ENCODE measurements around the gene UBR3. TPM values are rescaled to one million over a fixed set of nuclear protein-coding genes. Genes with fewer than 3 reads are reported as not detected.

UBR3 gene
- polyA plus RNA-seq, 1 donor from 2014 or later = 75.2 TPM

DNA sequence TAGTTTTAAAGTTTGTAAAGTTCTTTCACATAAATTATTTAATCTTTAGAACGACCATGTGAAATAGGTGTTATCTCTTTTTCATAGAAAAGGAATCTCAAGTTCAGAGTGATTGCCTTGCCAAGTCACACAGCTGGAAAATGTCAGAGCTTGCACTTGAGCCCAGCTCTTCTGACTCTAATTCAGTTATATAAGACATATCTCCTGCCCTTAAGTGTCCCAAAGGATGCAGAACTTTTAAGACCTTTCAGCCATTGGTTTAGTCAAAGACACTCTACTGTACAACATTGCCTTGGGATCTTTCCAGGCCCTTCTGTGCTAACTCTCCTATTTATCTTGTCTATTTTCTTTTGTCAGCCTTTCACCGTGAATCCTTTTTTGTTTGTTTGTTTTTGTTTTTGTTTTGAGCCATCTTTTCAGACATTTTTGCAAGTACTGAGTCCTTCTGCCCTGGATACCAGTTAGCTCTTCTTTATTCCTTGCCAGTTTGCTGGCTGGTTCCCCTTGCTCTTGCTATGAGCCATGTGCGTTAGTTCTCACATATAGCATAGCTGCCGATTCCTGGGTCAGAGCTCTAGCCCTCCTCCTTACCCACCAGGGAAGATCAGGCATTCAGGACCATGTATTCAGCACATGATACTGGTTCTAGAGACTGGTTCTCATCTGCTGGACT, 190.7 kb downstream of the UBR3 start:
- no peaks in the 10 kb centered on the region for H3K9me2 ChIP-seq (ENCODE audit: insufficient read depth, low read length)
- H3K27me3 ChIP-seq (ENCODE audit: insufficient read depth, low read depth, low read length) = no peaks in the 10 kb centered on the region
- no peaks in the 10 kb centered on the region for H3K36me3 ChIP-seq (ENCODE audit: insufficient read depth, low read length)
- TF ChIP-seq, protein P1, sequence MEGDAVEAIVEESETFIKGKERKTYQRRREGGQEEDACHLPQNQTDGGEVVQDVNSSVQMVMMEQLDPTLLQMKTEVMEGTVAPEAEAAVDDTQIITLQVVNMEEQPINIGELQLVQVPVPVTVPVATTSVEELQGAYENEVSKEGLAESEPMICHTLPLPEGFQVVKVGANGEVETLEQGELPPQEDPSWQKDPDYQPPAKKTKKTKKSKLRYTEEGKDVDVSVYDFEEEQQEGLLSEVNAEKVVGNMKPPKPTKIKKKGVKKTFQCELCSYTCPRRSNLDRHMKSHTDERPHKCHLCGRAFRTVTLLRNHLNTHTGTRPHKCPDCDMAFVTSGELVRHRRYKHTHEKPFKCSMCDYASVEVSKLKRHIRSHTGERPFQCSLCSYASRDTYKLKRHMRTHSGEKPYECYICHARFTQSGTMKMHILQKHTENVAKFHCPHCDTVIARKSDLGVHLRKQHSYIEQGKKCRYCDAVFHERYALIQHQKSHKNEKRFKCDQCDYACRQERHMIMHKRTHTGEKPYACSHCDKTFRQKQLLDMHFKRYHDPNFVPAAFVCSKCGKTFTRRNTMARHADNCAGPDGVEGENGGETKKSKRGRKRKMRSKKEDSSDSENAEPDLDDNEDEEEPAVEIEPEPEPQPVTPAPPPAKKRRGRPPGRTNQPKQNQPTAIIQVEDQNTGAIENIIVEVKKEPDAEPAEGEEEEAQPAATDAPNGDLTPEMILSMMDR (IDR thresholded peaks at IDR 0.05; ENCODE audit: poor library complexity, severe bottlenecking) = no peak
- TF ChIP-seq EZH2 (IDR thresholded peaks at IDR 0.05; ENCODE audit: borderline replicate concordance, insufficient read depth, low read length, poor library complexity, severe bottlenecking) (no peak), RAD21 (conservative IDR thresholded peaks at IDR 0.05) (no peak), MXI1 (conservative IDR thresholded peaks at IDR 0.05; ENCODE audit: poor library complexity, severe bottlenecking) (no peak), POLR2AphosphoS5 (IDR thresholded peaks at IDR 0.05) (no peak), SMC3 (conservative IDR thresholded peaks at IDR 0.05; ENCODE audit: poor library complexity) (no peak), TAF1 (IDR thresholded peaks at IDR 0.05; ENCODE audit: low read depth) (no peak), REST (IDR thresholded peaks at IDR 0.05; ENCODE audit: borderline replicate concordance) (no peak), EP300 (conservative IDR thresholded peaks at IDR 0.05; ENCODE audit: poor library complexity, severe bottlenecking) (no peak)
- H2AFZ ChIP-seq (ENCODE audit: low read depth, low read length) = no peak overlapping the region
- no peaks in the 10 kb centered on the region for H3F3A ChIP-seq (ENCODE audit: insufficient read depth, low read length, poor library complexity, severe bottlenecking)
- no peaks in the 10 kb centered on the region for H4K20me1 ChIP-seq (ENCODE audit: insufficient read depth)
- no peak overlapping the region for H3K27ac ChIP-seq (ENCODE audit: low read length)
- no peaks in the 10 kb centered on the region for H3K79me2 ChIP-seq (replicated peaks; ENCODE audit: insufficient read depth, low read length)
- no peak overlapping the region for H3K4me2 ChIP-seq (ENCODE audit: low read length)
- H3K9me3 ChIP-seq (ENCODE audit: low read length) = no peaks in the 10 kb centered on the region
- H3K4me3 ChIP-seq (ENCODE audit: low read length) = no peak overlapping the region
- H3K9ac ChIP-seq (ENCODE audit: low read length) = no peak overlapping the region

DNA sequence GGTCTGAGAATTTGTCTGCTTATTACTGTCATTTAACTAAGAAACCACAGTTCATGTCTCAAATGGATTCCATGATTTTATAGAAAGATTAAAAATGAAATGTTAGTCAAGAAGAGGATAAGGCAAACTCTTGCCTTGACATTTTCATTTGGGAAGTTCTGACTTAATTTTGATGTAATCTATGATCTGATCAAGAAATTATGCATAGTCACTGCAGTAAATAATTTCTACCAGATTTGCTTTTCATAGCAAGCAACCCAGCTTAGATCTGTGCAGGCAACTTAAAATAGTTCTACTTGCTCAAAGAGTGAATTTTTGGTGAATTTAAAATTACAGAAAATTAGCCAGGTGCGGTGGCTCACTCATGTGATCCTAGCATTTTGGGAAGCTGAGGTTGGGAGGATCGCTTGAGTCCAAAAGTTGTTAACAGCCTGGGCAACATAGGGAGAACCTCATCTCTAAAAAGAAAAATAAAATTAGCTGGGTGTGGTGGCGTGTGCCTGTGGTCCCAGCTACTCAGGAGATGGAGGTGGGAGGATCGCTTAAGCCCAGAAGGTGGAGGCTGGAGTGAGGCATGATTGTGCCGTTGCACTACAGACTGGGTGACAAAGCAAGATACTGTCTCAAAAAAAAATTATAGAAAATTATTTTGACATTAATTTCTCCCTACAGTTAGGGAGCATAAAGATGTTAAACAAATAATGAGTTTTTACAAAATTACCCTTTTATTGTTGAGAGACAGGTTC, 192.0 kb downstream of the UBR3 start:
- Histone ChIP-seq H3K79me2 (replicated peaks; ENCODE audit: insufficient read depth, low read length) (no peaks in the 10 kb centered on the region), H3K9me2 (ENCODE audit: insufficient read depth, low read length) (no peaks in the 10 kb centered on the region), H3K27me3 (ENCODE audit: insufficient read depth, low read depth, low read length) (no peaks in the 10 kb centered on the region), H3K36me3 (ENCODE audit: insufficient read depth, low read length) (no peaks in the 10 kb centered on the region), H3K4me3 (ENCODE audit: low read length) (no peak overlapping the region), H3F3A (ENCODE audit: insufficient read depth, low read length, poor library complexity, severe bottlenecking) (no peaks in the 10 kb centered on the region), H3K4me2 (ENCODE audit: low read length) (no peak overlapping the region), H3K27ac (ENCODE audit: low read length) (no peak overlapping the region), H3K9me3 (ENCODE audit: low read length) (no peaks in the 10 kb centered on the region), H4K20me1 (ENCODE audit: insufficient read depth) (no peaks in the 10 kb centered on the region), H2AFZ (ENCODE audit: low read depth, low read length) (no peak overlapping the region), H3K9ac (ENCODE audit: low read length) (no peak overlapping the region)
- TF ChIP-seq EP300 (conservative IDR thresholded peaks at IDR 0.05; ENCODE audit: poor library complexity, severe bottlenecking) (no peak), MXI1 (conservative IDR thresholded peaks at IDR 0.05; ENCODE audit: poor library complexity, severe bottlenecking) (no peak), RAD21 (conservative IDR thresholded peaks at IDR 0.05) (no peak)
